ENCODE results near the gene NMBR. TPM values are rescaled to one million over a fixed set of nuclear protein-coding genes. Genes with fewer than 3 reads are reported as not detected.

NMBR gene
- total RNA-seq, 2 donors from 2014 or later: not detected

DNA sequence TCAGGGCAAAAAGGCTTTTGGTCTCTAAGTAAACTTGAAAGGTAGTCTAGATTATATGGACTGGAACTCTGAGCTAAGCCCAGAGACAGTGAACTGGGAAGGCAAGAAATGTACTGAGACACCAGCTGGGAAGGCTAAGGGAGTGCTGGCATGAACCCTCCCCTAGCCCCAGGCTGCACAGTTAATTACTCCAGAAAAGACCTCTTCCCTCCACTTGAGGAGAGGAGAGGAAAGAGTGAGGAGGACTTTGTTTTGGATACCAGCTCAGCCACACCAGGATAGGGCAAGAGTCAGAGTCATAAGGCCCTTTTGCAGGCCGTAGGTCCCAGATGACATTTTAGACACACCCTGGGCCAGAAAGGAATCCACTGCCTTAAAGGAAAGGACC lies 98.3 kb downstream of the NMBR start:
- no peak for TF ChIP-seq CTCF (IDR thresholded peaks at IDR 0.05)
- H3K9me3 ChIP-seq: peaks cover 0 to 29% of the 10 kb centered on the region in 2 donors
- no peak for DNase-seq (ENCODE audit: low spot score)
- no peaks in the 10 kb centered on the region for H3K36me3 ChIP-seq
- no peaks in the 10 kb centered on the region for H3K4me1 ChIP-seq
- no peak overlapping the region for H3K4me3 ChIP-seq
- H3K27me3 ChIP-seq: no peaks in the 10 kb centered on the region
- no peak overlapping the region for H3K27ac ChIP-seq

GRCh38 chr6:142047934-142048592 lies 98.9 kb downstream of the NMBR start:
- TF ChIP-seq CTCF (IDR thresholded peaks at IDR 0.05): no peak
- no peak for DNase-seq (ENCODE audit: low spot score)
- Histone ChIP-seq H3K4me3 (no peak overlapping the region), H3K27ac (no peak overlapping the region), H3K36me3 (no peaks in the 10 kb centered on the region), H3K9me3 (peaks cover 0 to 23% of the 10 kb centered on the region in 2 donors), H3K4me1 (no peaks in the 10 kb centered on the region), H3K27me3 (no peaks in the 10 kb centered on the region)

GRCh38 chr6:142045380-142046278 lies 101.3 kb downstream of the NMBR start:
- H3K4me3 ChIP-seq: no peak overlapping the region
- H3K27ac ChIP-seq: no peak overlapping the region
- no peaks in the 10 kb centered on the region for H3K36me3 ChIP-seq
- no peaks in the 10 kb centered on the region for H3K4me1 ChIP-seq
- DNase-seq (ENCODE audit: low spot score): no peak
- peaks cover 0 to 6% of the 10 kb centered on the region in 2 donors for H3K9me3 ChIP-seq
- no peak for TF ChIP-seq CTCF (IDR thresholded peaks at IDR 0.05)
- no peaks in the 10 kb centered on the region for H3K27me3 ChIP-seq

DNA sequence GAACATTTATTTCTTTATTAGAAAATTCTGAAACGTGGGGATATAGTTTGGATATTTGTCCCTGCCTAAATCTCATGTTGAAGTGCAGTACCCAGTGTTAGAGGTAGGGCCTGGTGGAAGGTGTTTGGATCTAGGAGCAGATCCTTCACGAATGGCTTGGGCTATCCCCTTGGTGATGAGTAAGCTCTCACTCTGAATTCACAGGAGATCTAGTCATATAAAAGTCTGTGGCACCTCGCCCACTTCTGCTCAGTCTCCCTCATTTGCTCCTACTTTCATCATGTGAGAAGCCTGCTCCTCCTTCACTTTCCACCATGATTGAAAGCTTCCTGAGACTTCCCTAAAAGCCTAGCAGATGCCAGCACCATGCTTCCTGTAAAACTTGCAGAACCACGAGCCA lies 111.0 kb downstream of the NMBR start:
- Histone ChIP-seq H3K9me3 (no peaks in the 10 kb centered on the region), H3K27ac (no peak overlapping the region), H3K4me3 (no peak overlapping the region), H3K4me1 (no peaks in the 10 kb centered on the region), H3K27me3 (no peaks in the 10 kb centered on the region), H3K36me3 (no peaks in the 10 kb centered on the region)
- DNase-seq (ENCODE audit: low spot score): no peak
- no peak for TF ChIP-seq CTCF (IDR thresholded peaks at IDR 0.05)

DNA sequence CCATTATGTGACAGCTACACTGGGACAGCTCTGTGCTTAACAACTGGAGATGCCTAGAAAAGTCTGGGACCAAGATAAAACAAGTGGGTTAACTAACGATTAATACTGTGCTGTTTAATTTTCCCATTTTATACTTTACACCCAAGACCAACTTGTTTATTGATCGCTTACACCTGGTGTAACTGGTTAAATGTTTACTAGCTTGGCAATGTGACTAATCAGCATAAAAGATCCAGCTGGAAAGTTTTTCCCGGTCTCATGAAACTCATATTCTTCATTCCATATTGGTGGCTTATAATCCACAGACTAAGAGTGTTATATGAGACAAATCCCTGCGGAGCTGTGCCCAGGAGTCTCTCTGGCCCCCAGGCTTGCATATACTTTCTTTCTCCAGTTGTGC lies 115.9 kb downstream of the NMBR start:
- no peaks in the 10 kb centered on the region for H3K9me3 ChIP-seq
- H3K4me1 ChIP-seq: no peaks in the 10 kb centered on the region
- DNase-seq (ENCODE audit: low spot score): no peak
- H3K36me3 ChIP-seq: no peaks in the 10 kb centered on the region
- H3K4me3 ChIP-seq: no peak overlapping the region
- no peak overlapping the region for H3K27ac ChIP-seq
- H3K27me3 ChIP-seq: no peaks in the 10 kb centered on the region
- no peak for TF ChIP-seq CTCF (IDR thresholded peaks at IDR 0.05)
